ENCODE data around the gene DDX42. TPM values are rescaled to one million over a fixed set of nuclear protein-coding genes. Genes with fewer than 3 reads are reported as not detected.

DDX42 gene
- total RNA-seq, 1 experiment from 2014 or later, result 128 TPM

DNA sequence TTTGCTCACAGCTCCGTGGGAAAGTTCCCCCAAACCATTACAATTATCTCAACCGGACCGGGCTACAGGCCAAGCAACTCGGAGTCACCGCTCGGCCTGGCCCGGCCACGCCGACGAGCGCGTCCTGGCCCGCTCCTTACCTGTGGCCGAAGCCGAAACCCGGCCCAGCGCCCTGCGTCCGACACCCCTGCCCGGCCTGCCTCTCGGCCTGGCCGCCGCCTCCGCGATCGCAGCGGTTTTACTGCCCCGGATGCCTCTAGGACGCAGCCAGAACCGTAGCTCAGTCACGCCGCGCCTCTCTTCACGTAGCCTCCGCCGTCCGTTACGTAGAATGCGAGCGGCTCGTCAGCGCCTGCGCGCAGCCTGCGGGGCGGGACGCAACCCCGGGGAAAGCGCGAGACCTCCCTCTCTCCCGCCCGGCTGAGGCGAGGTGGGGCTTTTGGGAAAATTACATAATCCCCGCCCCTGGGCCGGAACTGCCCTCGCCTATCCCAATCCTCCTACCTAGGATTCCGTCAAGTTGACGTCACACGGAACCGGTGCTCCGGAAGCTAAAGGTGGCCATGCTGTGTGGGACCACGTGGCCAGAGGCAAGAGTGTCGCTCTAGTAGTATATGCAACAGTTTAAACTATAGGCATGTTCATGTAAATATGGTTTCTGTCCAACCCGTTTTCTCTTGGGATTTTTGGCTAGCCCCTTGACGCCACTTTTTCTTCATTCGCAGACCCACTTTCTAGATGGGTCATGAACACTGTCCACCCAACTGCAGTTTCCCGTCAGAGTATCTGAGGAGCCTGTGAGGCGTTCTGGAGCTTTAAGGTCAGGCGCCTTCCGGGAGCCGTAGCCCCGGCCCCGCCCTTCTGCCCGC is 464 bp upstream of the DDX42 start, which contains the start of gene CCDC47 (continued):
- TF ChIP-seq, protein P1, sequence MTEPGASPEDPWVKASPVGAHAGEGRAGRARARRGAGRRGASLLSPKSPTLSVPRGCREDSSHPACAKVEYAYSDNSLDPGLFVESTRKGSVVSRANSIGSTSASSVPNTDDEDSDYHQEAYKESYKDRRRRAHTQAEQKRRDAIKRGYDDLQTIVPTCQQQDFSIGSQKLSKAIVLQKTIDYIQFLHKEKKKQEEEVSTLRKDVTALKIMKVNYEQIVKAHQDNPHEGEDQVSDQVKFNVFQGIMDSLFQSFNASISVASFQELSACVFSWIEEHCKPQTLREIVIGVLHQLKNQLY (CRISPR knock-in tag; IDR thresholded peaks at IDR 0.05), result no peak
- TF ChIP-seq, protein P2, sequence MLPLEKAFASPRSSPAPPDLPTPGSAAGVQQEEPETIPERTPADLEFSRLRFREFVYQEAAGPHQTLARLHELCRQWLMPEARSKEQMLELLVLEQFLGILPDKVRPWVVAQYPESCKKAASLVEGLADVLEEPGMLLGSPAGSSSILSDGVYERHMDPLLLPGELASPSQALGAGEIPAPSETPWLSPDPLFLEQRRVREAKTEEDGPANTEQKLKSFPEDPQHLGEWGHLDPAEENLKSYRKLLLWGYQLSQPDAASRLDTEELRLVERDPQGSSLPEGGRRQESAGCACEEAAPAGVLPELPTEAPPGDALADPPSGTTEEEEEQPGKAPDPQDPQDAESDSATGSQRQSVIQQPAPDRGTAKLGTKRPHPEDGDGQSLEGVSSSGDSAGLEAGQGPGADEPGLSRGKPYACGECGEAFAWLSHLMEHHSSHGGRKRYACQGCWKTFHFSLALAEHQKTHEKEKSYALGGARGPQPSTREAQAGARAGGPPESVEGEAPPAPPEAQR (CRISPR knock-in tag; IDR thresholded peaks at IDR 0.05), result no peak
- no peak for TF ChIP-seq FOXJ3 (CRISPR knock-in tag; IDR thresholded peaks at IDR 0.05; ENCODE audit: borderline replicate concordance)
- 0 out of 2 replicates have a peak, but pooled peaks have one; percentile 34 for TF ChIP-seq KAT7 (CRISPR knock-in tag; IDR thresholded peaks at IDR 0.05; ENCODE audit: borderline replicate concordance)
- TF ChIP-seq TCF7 (CRISPR knock-in tag; IDR thresholded peaks at IDR 0.05; ENCODE audit: low read depth), result no peak
- no peak for TF ChIP-seq RORB (CRISPR knock-in tag; IDR thresholded peaks at IDR 0.05)
- TF ChIP-seq HMGA2 (CRISPR knock-in tag; IDR thresholded peaks at IDR 0.05), result no peak
- TF ChIP-seq ZNF138 (CRISPR knock-in tag; conservative IDR thresholded peaks at IDR 0.05), result no peak
- TF ChIP-seq ELF4 (CRISPR knock-in tag; IDR thresholded peaks at IDR 0.05; ENCODE audit: low read depth), result no peak
- TF ChIP-seq NFE2L1 (CRISPR knock-in tag; IDR thresholded peaks at IDR 0.05), result 0 out of 2 replicates have a peak, but pooled peaks have one; percentile 8
- TF ChIP-seq, protein P3, sequence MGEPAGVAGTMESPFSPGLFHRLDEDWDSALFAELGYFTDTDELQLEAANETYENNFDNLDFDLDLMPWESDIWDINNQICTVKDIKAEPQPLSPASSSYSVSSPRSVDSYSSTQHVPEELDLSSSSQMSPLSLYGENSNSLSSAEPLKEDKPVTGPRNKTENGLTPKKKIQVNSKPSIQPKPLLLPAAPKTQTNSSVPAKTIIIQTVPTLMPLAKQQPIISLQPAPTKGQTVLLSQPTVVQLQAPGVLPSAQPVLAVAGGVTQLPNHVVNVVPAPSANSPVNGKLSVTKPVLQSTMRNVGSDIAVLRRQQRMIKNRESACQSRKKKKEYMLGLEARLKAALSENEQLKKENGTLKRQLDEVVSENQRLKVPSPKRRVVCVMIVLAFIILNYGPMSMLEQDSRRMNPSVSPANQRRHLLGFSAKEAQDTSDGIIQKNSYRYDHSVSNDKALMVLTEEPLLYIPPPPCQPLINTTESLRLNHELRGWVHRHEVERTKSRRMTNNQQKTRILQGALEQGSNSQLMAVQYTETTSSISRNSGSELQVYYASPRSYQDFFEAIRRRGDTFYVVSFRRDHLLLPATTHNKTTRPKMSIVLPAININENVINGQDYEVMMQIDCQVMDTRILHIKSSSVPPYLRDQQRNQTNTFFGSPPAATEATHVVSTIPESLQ (CRISPR knock-in tag; IDR thresholded peaks at IDR 0.05), result no peak; the same call in 1 of the 2 replicates
- TF ChIP-seq OVOL2 (CRISPR knock-in tag; IDR thresholded peaks at IDR 0.05; ENCODE audit: borderline replicate concordance), result no peak
- no peak for TF ChIP-seq CDX4 (CRISPR knock-in tag; IDR thresholded peaks at IDR 0.05; ENCODE audit: borderline replicate concordance)
- TF ChIP-seq ZNF532 (CRISPR knock-in tag; IDR thresholded peaks at IDR 0.05; ENCODE audit: borderline replicate concordance), result no peak
- no peak for TF ChIP-seq ZNF671 (CRISPR knock-in tag; IDR thresholded peaks at IDR 0.05)
- TF ChIP-seq, protein P4, sequence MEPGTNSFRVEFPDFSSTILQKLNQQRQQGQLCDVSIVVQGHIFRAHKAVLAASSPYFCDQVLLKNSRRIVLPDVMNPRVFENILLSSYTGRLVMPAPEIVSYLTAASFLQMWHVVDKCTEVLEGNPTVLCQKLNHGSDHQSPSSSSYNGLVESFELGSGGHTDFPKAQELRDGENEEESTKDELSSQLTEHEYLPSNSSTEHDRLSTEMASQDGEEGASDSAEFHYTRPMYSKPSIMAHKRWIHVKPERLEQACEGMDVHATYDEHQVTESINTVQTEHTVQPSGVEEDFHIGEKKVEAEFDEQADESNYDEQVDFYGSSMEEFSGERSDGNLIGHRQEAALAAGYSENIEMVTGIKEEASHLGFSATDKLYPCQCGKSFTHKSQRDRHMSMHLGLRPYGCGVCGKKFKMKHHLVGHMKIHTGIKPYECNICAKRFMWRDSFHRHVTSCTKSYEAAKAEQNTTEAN (CRISPR knock-in tag; IDR thresholded peaks at IDR 0.05), result 0 out of 2 replicates have a peak, but pooled peaks have one; percentile 24

Measured in WTC11 (cell line).